Keratinocyte (primary cell): ENCODE data around the gene BAIAP2. TPM values are rescaled to one million over a fixed set of nuclear protein-coding genes. Genes with fewer than 3 reads are reported as not detected.

Experiments used
- DNase-seq: peaks from one replicate; pipeline ENCODE4 v3.0.0-alpha.2; 2011; ENCODE audit warnings: low read depth, missing footprints, low spot score
- FAIRE-seq: peaks from 2 replicates; lab custom pipeline; 2011; peaks lifted over from hg19 to GRCh38; lab: Jason Lieb, UNC
- H2AFZ ChIP-seq: 2 replicates; pipeline ENCODE4 v1.6.0; 2012; ENCODE audit warnings: low read length, control low read depth, inconsistent platforms; ENCODE audit not compliant: control insufficient read depth
- H3K27ac ChIP-seq: 2 replicates; pipeline ENCODE4 v1.5.1; 2011; ENCODE audit warnings: low read length; ENCODE audit not compliant: control insufficient read depth, insufficient read depth
- H3K27me3 ChIP-seq: 3 replicates; pipeline ENCODE4 v1.6.0; 2011; ENCODE audit warnings: low read length; ENCODE audit not compliant: control insufficient read depth, insufficient read depth; ENCODE audit errors: extremely low read depth
- H3K36me3 ChIP-seq, 2 experiments: 2 replicates in 1 of 2; 3 replicates in 1 of 2; pipeline ENCODE4 v1.5.1; 2011; ENCODE audit warnings: low read length in 2 of 2, mild to moderate bottlenecking in 1 of 2; ENCODE audit not compliant: control insufficient read depth in 2 of 2, insufficient read depth in 2 of 2; ENCODE audit errors: extremely low read depth in 1 of 2
- H3K4me1 ChIP-seq: 3 replicates; pipeline ENCODE4 v1.5.1; 2011; ENCODE audit warnings: low read length; ENCODE audit not compliant: control insufficient read depth, insufficient read depth; ENCODE audit errors: extremely low read depth
- H3K4me2 ChIP-seq: 3 replicates; pipeline ENCODE4 v1.6.0; 2011; ENCODE audit warnings: low read depth, low read length; ENCODE audit not compliant: control insufficient read depth, insufficient read depth; ENCODE audit errors: extremely low read depth
- H3K4me3 ChIP-seq, 3 experiments: fragments of 200-600 bp in 1 of 3; sonication (generic) in 1 of 3; 2 replicates in 2 of 3; 3 replicates in 1 of 3; pipeline ENCODE4 v1.5.1; 2011 to 2016; ENCODE audit warnings: low read length in 3 of 3, mild to moderate bottlenecking in 3 of 3, control low read depth in 2 of 3, inconsistent platforms in 1 of 3, low read depth in 1 of 3, mixed read lengths in 1 of 3, mixed run types in 1 of 3, moderate library complexity in 1 of 3; ENCODE audit not compliant: control insufficient read depth in 2 of 3, insufficient read depth in 2 of 3; ENCODE audit errors: extremely low read depth in 1 of 3
- H3K79me2 ChIP-seq: 2 replicates; pipeline ENCODE4 v1.6.0; 2012; ENCODE audit warnings: low read length; ENCODE audit not compliant: control insufficient read depth, insufficient read depth
- H3K9ac ChIP-seq: 3 replicates; pipeline ENCODE4 v1.6.0; 2011; ENCODE audit warnings: low read length; ENCODE audit not compliant: control insufficient read depth, insufficient read depth; ENCODE audit errors: extremely low read depth
- H3K9me1 ChIP-seq: 3 replicates; pipeline ENCODE4 v1.6.0; 2011; ENCODE audit warnings: low read length; ENCODE audit not compliant: control insufficient read depth, insufficient read depth; ENCODE audit errors: extremely low read depth
- H3K9me3 ChIP-seq: 2 replicates; pipeline ENCODE4 v1.5.1; 2012; ENCODE audit warnings: low read depth, low read length; ENCODE audit not compliant: control insufficient read depth
- H4K20me1 ChIP-seq: 3 replicates; pipeline ENCODE4 v1.6.0; 2011; ENCODE audit warnings: low read length; ENCODE audit not compliant: control insufficient read depth, insufficient read depth; ENCODE audit errors: extremely low read depth
- CTCF ChIP-seq, 3 experiments: IDR thresholded peaks in 1 of 3; conservative IDR thresholded peaks in 1 of 3; optimal IDR thresholded peaks in 1 of 3; 2 replicates in 2 of 3; 3 replicates in 1 of 3; pipeline versions ENCODE3 to v1.5.1; 2011; ENCODE audit warnings: low read length in 3 of 3, mild to moderate bottlenecking in 3 of 3, moderate library complexity in 2 of 3, control low read depth in 1 of 3, inconsistent platforms in 1 of 3; ENCODE audit not compliant: insufficient read depth in 2 of 3; ENCODE audit errors: extremely low read depth in 1 of 3
- EZH2 ChIP-seq: IDR thresholded peaks from one replicate; pipeline ENCODE4 v1.6.1; 2012; ENCODE audit warnings: inconsistent platforms, mild to moderate bottlenecking, low read length, moderate library complexity
- dilution Hi-C: fragments of 300-500 bp; cut with MboI; formaldehyde crosslinking; loops from one replicate; pipeline ENCODE4 v1.7.0; 2020; ENCODE audit warnings: low sequenced_read_pairs; ENCODE audit not compliant: extremely low pct_ligation_motif_present
- polyA plus RNA-seq, 5 experiments: library from polyadenylated mRNA; depleted of rRNA in 3 of 5; stranded (reverse) in 3 of 5; stranded (forward) in 1 of 5; unstranded in 1 of 5; fragments of >200 nt; gene quantifications; 1 replicate in 1 of 5; 2 replicates in 3 of 5; 3 replicates in 1 of 5; pipeline versions ENCODE4 v1.2.1 to v1.2.3, GENCODE V29; 2011 to 2012; ENCODE audit warnings: missing spikeins in 2 of 5, low read depth in 1 of 5, low replicate concordance in 1 of 5

Gene BAIAP2
- polyA plus RNA-seq, 1 donor (not counting 4 experiments of a cell fraction or from before 2014, with no cell fraction given), result 56.7 TPM

- Histone ChIP-seq H3K9me3 (no peaks in the 10 kb centered on the region), H3K27me3 (no peaks in the 10 kb centered on the region), H3K4me1 (peaks cover 26% of the 10 kb centered on the region), H3K9me1 (peaks cover 4% of the 10 kb centered on the region), H3K4me3 (no peak overlapping the region), H3K79me2 (peaks cover 84% of the 10 kb centered on the region), H2AFZ (no peak overlapping the region), H3K9ac (no peak overlapping the region), H3K4me2 (no peak overlapping the region), H4K20me1 (peaks cover 40% of the 10 kb centered on the region), H3K27ac (no peak overlapping the region), H3K36me3 (peaks cover 22 to 55% of the 10 kb centered on the region in 2 experiments)
- TF ChIP-seq EZH2, result no peak
- dilution Hi-C loops, result no loop called here
- DNase-seq (no peak), FAIRE-seq (no peak)
These were observed 35.7 kb downstream of the BAIAP2 start for GRCh38 chr17:81070541-81071246.

GRCh38 chr17:81071761-81072741 lies 37.1 kb downstream of the BAIAP2 start:
- Histone ChIP-seq H3K4me3 (no peak overlapping the region), H3K9ac (peak overlapping the region; percentile 28), H3K9me3 (no peaks in the 10 kb centered on the region), H3K27ac (no peak overlapping the region), H2AFZ (no peak overlapping the region), H3K9me1 (no peaks in the 10 kb centered on the region), H3K4me2 (no peak overlapping the region), H3K79me2 (peaks cover 81% of the 10 kb centered on the region), H3K36me3 (peaks cover 25 to 53% of the 10 kb centered on the region in 2 experiments), H4K20me1 (peaks cover 32% of the 10 kb centered on the region), H3K4me1 (peaks cover 17% of the 10 kb centered on the region), H3K27me3 (no peaks in the 10 kb centered on the region)
- FAIRE-seq (no peak), DNase-seq (no peak)
- TF ChIP-seq CTCF (optimal IDR thresholded peaks at IDR 0.05 in 1 of 3, IDR thresholded peaks at IDR 0.05 in 1 of 3, conservative IDR thresholded peaks at IDR 0.05 in 1 of 3; ENCODE audit: extremely low read depth in 1 of 3, insufficient read depth in 2 of 3, low read length in 3 of 3) (no peak), EZH2 (no peak)
- dilution Hi-C loops, result no loop called here
